Activated T-cell treated with anti-CD3 and anti-CD28 coated beads, Interleukin-2, amount 50 U/mL, for 24 hours (primary cell): ENCODE measurements around the gene BAG5.

Experiments
- DNase-seq: peaks from one replicate; pipeline ENCODE4 v3.0.0-alpha.2; 2020
- H3K27ac Mint-ChIP-seq: 2 replicates; pipeline ENCODE4 v1.8.0; 2020; ENCODE audit warnings: mild to moderate bottlenecking, mixed read lengths
- H3K27me3 Mint-ChIP-seq: 2 replicates; pipeline ENCODE4 v1.8.0; 2020; ENCODE audit warnings: mixed read lengths
- H3K36me3 Mint-ChIP-seq: 2 replicates; pipeline ENCODE4 v1.8.0; 2020; ENCODE audit warnings: low read depth, mixed read lengths
- H3K4me1 Mint-ChIP-seq: 2 replicates; pipeline ENCODE4 v1.8.0; 2020; ENCODE audit warnings: low read depth, mixed read lengths
- H3K4me3 Mint-ChIP-seq: 2 replicates; pipeline ENCODE4 v1.8.0; 2020; ENCODE audit warnings: mild to moderate bottlenecking, moderate library complexity, mixed read lengths
- H3K9me3 Mint-ChIP-seq: 2 replicates; pipeline ENCODE4 v1.8.0; 2020; ENCODE audit warnings: mixed read lengths

The BAG5 gene

GRCh38 chr14:103578401-103579075 is 16.1 kb upstream of the BAG5 start:
- Mint-ChIP-seq H3K36me3 (peaks cover 62% of the 10 kb centered on the region), H3K9me3 (no peaks in the 10 kb centered on the region), H3K4me1 (no peaks in the 10 kb centered on the region), H3K27ac (no peak overlapping the region), H3K4me3 (no peak overlapping the region), H3K27me3 (no peaks in the 10 kb centered on the region)
- DNase-seq = no peak

- Mint-ChIP-seq H3K36me3 (peaks cover 64% of the 10 kb centered on the region), H3K27ac (no peak overlapping the region), H3K4me3 (no peak overlapping the region), H3K9me3 (no peaks in the 10 kb centered on the region), H3K27me3 (no peaks in the 10 kb centered on the region), H3K4me1 (no peaks in the 10 kb centered on the region)
- no peak for DNase-seq
Measured at GRCh38 chr14:103576371-103577024, 14.0 kb upstream of the BAG5 start.

- Mint-ChIP-seq H3K9me3 (no peaks in the 10 kb centered on the region), H3K27ac (no peak overlapping the region), H3K4me3 (no peak overlapping the region), H3K4me1 (no peaks in the 10 kb centered on the region), H3K27me3 (no peaks in the 10 kb centered on the region), H3K36me3 (peaks cover 58% of the 10 kb centered on the region)
- no peak for DNase-seq
Measured at GRCh38 chr14:103574707-103575285, 12.3 kb upstream of the BAG5 start.

DNA sequence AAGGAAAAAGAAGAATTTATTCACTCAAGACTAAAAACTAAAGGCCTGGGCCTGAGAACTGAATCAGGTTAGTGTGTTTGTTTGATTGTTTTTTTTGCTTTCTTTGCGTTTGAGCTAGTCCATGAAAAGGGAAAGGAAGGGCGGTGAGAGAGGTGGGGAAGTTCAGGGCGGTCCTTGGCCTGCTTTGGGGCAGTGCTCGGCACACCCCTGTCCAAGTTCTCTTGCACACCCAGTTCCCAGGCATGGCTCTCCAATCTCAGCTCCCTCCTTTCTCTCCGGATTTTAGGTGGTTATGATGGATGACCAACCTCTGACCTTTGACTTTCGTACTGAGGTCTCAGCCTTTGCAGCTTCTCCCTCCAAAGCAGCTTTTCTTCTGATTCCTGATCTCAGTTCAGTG is 11.6 kb upstream of the BAG5 start:
- peaks cover 2% of the 10 kb centered on the region for H3K4me1 Mint-ChIP-seq
- H3K27me3 Mint-ChIP-seq = no peaks in the 10 kb centered on the region
- no peak overlapping the region for H3K27ac Mint-ChIP-seq
- no peak overlapping the region for H3K4me3 Mint-ChIP-seq
- peaks cover 60% of the 10 kb centered on the region for H3K36me3 Mint-ChIP-seq
- no peaks in the 10 kb centered on the region for H3K9me3 Mint-ChIP-seq
- no peak for DNase-seq

GRCh38 chr14:103569408-103569807 is 7.0 kb upstream of the BAG5 start:
- Mint-ChIP-seq H3K36me3 (peaks cover 37% of the 10 kb centered on the region), H3K4me3 (no peak overlapping the region), H3K9me3 (no peaks in the 10 kb centered on the region), H3K27me3 (no peaks in the 10 kb centered on the region), H3K4me1 (peaks cover 20% of the 10 kb centered on the region), H3K27ac (no peak overlapping the region)
- no peak for DNase-seq

GRCh38 chr14:103568952-103569351 is 6.5 kb upstream of the BAG5 start:
- H3K27ac Mint-ChIP-seq = no peak overlapping the region
- no peak overlapping the region for H3K4me3 Mint-ChIP-seq
- no peaks in the 10 kb centered on the region for H3K9me3 Mint-ChIP-seq
- peaks cover 35% of the 10 kb centered on the region for H3K36me3 Mint-ChIP-seq
- DNase-seq = no peak
- H3K4me1 Mint-ChIP-seq = peaks cover 24% of the 10 kb centered on the region
- H3K27me3 Mint-ChIP-seq = no peaks in the 10 kb centered on the region

DNA sequence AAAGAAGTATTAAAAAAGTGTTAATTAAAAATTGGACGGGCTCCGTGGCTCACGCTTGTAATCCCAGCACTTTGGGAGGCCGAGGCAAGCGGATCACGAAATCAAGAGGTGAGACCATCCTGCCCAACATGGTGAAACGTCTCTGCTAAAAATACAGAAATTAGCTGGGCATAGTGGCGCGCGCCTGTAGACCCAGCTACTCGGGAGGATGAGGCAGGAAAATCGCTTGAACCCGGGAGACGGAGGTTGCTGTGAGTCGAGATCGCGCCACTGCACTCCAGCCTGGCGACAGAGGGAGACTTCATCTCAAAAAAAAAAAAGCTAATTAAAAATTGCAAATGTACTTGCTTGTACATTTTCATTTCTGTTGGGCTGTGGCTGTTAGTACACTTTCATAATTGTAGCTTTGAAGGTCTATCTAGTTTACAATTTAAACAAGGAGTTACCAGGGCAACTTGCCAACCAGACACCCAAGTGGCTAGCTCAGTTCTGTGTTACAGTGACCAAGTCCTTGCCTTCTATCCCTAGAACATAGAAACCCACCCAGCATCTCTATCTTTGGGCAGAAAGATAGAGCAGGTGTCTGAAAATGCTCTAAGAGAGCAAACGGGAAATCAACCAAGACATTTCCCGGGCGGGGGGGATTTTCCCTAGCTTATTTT is 1.5 kb upstream of the BAG5 start:
- peak overlapping the region; percentile 52 for H3K27ac Mint-ChIP-seq
- peak overlapping the region; percentile 95 for H3K4me3 Mint-ChIP-seq
- peaks cover 58% of the 10 kb centered on the region for H3K4me1 Mint-ChIP-seq
- H3K9me3 Mint-ChIP-seq = no peaks in the 10 kb centered on the region
- H3K27me3 Mint-ChIP-seq = no peaks in the 10 kb centered on the region
- no peak for DNase-seq
- peaks cover 53% of the 10 kb centered on the region for H3K36me3 Mint-ChIP-seq

GRCh38 chr14:103563226-103563620 is 766 bp upstream of the BAG5 start:
- Mint-ChIP-seq H3K36me3 (peaks cover 60% of the 10 kb centered on the region), H3K27me3 (no peaks in the 10 kb centered on the region), H3K4me1 (peaks cover 65% of the 10 kb centered on the region), H3K27ac (peak overlapping the region; percentile 88), H3K4me3 (peak overlapping the region; percentile 95), H3K9me3 (no peaks in the 10 kb centered on the region)
- DNase-seq = no peak

DNA sequence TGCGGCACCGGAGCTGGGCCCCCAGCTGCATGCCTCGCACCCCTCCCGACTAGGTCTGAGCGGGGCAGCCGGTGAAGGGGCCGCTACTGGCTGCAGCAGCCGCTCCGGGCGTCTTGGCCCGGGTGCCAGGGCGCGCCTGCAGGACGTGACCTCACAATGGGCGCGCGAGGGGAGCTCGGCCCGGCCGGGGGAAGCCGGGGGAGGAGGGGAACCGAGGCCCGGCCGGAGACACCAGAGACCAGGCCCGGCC is 353 bp downstream of the BAG5 start:
- no peak for DNase-seq
- Mint-ChIP-seq H3K36me3 (peaks cover 68% of the 10 kb centered on the region), H3K9me3 (no peaks in the 10 kb centered on the region), H3K4me1 (peaks cover 70% of the 10 kb centered on the region), H3K27me3 (no peaks in the 10 kb centered on the region), H3K27ac (peak overlapping the region; percentile 94), H3K4me3 (peak overlapping the region; percentile 95)

DNA sequence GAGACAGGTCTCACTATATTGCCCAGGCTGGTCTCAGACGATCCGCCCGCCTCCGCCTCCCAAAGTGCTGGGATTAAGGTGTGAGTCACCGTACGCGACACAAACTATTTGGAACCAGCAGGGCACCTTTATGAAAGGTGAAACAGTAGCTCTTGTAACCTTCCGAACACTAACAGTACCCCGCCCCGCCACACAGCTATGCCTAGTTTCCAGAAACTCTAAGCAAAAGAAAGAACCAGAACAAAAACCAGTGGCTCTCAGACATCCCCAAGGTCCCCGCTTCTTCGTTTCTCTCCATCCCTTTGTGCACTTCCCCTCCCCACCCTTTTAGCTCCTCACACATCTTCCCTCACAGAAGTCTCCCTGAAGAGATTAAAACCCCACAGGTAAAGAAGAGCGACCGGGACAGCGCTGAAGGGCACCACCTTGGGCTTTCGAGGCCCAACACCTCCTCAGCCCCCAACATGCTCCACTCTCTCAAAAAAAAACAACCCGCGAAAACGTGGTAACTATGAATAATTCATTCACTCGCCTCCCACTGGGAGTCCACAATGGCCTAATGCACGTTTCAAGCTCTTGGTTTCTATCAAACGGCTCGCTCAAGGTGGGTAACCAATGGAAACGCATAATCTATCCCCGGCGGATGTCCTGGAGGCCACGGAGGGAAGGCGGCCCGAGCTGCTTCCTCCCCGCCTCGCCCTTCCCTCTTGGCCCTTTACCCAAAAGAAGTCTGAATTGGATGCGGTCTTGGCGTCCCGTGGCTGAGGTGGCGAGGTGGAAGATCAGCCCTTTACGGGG is 877 bp downstream of the BAG5 start:
- no peaks in the 10 kb centered on the region for H3K27me3 Mint-ChIP-seq
- H3K36me3 Mint-ChIP-seq = peaks cover 70% of the 10 kb centered on the region
- H3K9me3 Mint-ChIP-seq = no peaks in the 10 kb centered on the region
- no peak for DNase-seq
- peak overlapping the region; percentile 95 for H3K4me3 Mint-ChIP-seq
- peaks cover 72% of the 10 kb centered on the region for H3K4me1 Mint-ChIP-seq
- peak overlapping the region; percentile 94 for H3K27ac Mint-ChIP-seq

DNA sequence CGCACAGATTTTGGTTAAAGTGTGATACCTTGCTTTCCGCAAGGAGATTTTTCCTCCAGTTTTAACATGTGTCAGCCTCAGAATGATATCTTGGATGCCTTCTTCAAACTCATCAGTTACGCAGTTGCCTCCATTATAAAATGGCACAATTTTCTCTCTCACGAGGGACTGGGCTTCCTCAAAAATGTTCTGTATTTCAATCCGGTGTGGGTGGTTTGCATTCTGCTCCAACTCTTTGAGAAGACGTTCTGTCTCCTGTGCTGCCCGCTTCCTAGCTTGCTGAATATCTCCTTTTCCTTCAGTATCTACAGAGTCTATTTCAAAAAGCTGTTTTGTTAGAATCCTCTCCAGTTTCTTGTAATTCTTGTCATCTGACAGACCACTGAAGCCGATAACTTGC is 1.8 kb downstream of the BAG5 start:
- Mint-ChIP-seq H3K36me3 (peaks cover 67% of the 10 kb centered on the region), H3K27ac (peak overlapping the region; percentile 94), H3K4me3 (peak overlapping the region; percentile 95), H3K27me3 (no peaks in the 10 kb centered on the region), H3K9me3 (no peaks in the 10 kb centered on the region), H3K4me1 (peaks cover 66% of the 10 kb centered on the region)
- no peak for DNase-seq

DNA sequence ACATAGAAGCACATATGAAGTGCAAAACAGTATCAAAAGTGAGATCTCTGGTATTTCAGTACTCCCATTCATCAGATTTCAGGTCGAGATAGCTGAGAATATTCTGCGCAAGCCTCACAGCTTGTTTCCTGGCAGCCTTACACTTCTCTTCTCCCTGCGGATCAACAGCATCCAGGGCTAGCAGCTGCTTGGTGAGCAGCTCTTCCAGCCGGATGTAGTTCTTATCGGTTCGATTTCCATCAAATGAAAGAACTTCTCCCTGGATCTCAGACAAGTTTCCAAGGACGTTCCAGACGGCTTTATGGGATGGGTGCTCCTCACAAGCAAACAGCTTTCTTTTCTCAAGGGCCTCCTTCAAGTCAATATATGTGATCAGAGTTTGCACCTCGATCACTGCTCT is 2.7 kb downstream of the BAG5 start:
- peak overlapping the region; percentile 94 for H3K27ac Mint-ChIP-seq
- peaks cover 68% of the 10 kb centered on the region for H3K4me1 Mint-ChIP-seq
- no peak for DNase-seq
- no peaks in the 10 kb centered on the region for H3K27me3 Mint-ChIP-seq
- no peaks in the 10 kb centered on the region for H3K9me3 Mint-ChIP-seq
- peak overlapping the region; percentile 95 for H3K4me3 Mint-ChIP-seq
- H3K36me3 Mint-ChIP-seq = peaks cover 75% of the 10 kb centered on the region

GRCh38 chr14:103558071-103558882 is 4.2 kb downstream of the BAG5 start:
- Mint-ChIP-seq H3K27ac (peak overlapping the region; percentile 65), H3K4me1 (peaks cover 60% of the 10 kb centered on the region), H3K36me3 (peaks cover 71% of the 10 kb centered on the region), H3K27me3 (no peaks in the 10 kb centered on the region), H3K4me3 (no peak overlapping the region), H3K9me3 (no peaks in the 10 kb centered on the region)
- DNase-seq = no peak
